Aorta (tissue), 5 donors: ENCODE data around the gene TAS2R42. TPM values are rescaled to one million over a fixed set of nuclear protein-coding genes. Genes with fewer than 3 reads are reported as not detected.

Source experiments
- ATAC-seq: fragments of 200-7000 bp; cut with Tn5 transposase; one replicate; pipeline ENCODE4 v1.9.1; 2022; ENCODE audit warnings: moderate library complexity; ENCODE audit not compliant: low FRiP score
- DNase-seq, 2 donors: peaks; one replicate each; pipeline ENCODE4 v3.0.0-alpha.2; 2020
- H3K27ac ChIP-seq, 2 donors: one replicate each; pipeline ENCODE4 v1.5.1; 2013; ENCODE audit warnings: low read length in 2 of 2, mild to moderate bottlenecking in 2 of 2, moderate library complexity in 2 of 2, control low read depth in 1 of 2, inconsistent platforms in 1 of 2, low read depth in 1 of 2
- H3K27me3 ChIP-seq, 2 donors: one replicate each; pipeline ENCODE4 v1.6.1; 2013; ENCODE audit warnings: control low read depth in 1 of 2, low read length in 1 of 2, mild to moderate bottlenecking in 1 of 2, moderate library complexity in 1 of 2; ENCODE audit not compliant: insufficient read depth in 2 of 2, control insufficient read depth in 1 of 2
- H3K36me3 ChIP-seq, 2 donors: one replicate each; pipeline ENCODE4 v1.6.1; 2013; ENCODE audit warnings: control low read depth in 1 of 2, low read length in 1 of 2, mild to moderate bottlenecking in 1 of 2; ENCODE audit not compliant: insufficient read depth in 2 of 2, control insufficient read depth in 1 of 2
- H3K4me1 ChIP-seq, 2 donors: one replicate each; pipeline ENCODE4 v1.6.1; 2013; ENCODE audit warnings: low read length in 2 of 2, control low read depth in 1 of 2, mild to moderate bottlenecking in 1 of 2, moderate library complexity in 1 of 2; ENCODE audit not compliant: insufficient read depth in 2 of 2, control insufficient read depth in 1 of 2
- H3K4me3 ChIP-seq, 2 donors: one replicate each; pipeline ENCODE4 v1.5.1; 2013; ENCODE audit warnings: low read length in 2 of 2, control low read depth in 1 of 2, mild to moderate bottlenecking in 1 of 2
- H3K9me3 ChIP-seq: one replicate; pipeline ENCODE4 v1.6.1; 2013; ENCODE audit warnings: mild to moderate bottlenecking, low read length; ENCODE audit not compliant: control insufficient read depth
- WGBS, 2 donors: extraction: QIAGEN DNeasy Blood & Tissue Kit; methylation state at CpG; one replicate each; pipeline ENCODE4 v1.1.7; 2013; 5-methylcytosine and 5-hydroxymethylcytosine counted together
- intact Hi-C, 2 donors: fragments of 100-400 bp; cut with DNase I; formaldehyde crosslinking; loops; one replicate each; pipeline versions ENCODE4 v1.14.2 to v1.15.0; 2022
- polyA plus RNA-seq, 2 donors: library from polyadenylated mRNA; stranded (reverse); fragments of 200-250 nt; gene quantifications; one replicate each; pipeline ENCODE4 v1.2.3, GENCODE V29; 2013
- total RNA-seq, 2 donors: library from RNA; stranded (reverse); fragmentation: NEBNext Ultra II Directional; extraction: Animal tissue kit (Norgen Biotek cat#: 25700); gene quantifications; one replicate each; pipeline ENCODE4 v1.2.1, GENCODE V29; 2021
- donor health status: healthy with polysubstance abuse.
- donor health status: Bipolar disorder and iron deficiency.
- donor health status: DM: no; HTN: no; CAD: no.
- donor health status: DM: no; HTN: no; CAD: no.
- donor health status: DM: yes; HTN: yes; CAD: no.

Gene TAS2R42
- total and polyA plus RNA-seq, 4 donors, result not detected

DNA sequence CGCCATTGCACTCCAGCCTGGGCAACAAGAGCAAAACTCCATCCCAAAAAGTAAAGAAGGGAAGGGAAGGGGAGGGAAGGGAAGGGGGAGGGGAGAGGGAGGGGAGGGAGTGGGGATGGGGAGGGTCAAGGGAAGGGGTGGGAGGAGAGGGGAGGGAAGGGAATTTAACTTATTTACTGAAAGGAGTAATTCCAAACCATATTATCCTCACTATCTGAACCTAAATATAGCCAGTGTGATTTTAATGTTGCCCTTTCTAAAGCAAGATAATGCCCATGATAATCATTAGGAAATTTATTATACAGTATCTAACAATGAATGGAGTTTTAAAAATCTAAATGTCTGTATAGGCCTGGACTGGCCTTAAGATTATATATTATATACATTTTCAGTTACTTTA is 8.5 kb downstream of the TAS2R42 start:
- no peaks in the 10 kb centered on the region for H3K4me1 ChIP-seq
- 98 to 100% methylated on average over 1 of the region's 1 CpG for WGBS, 2 donors
- H3K27me3 ChIP-seq, result no peaks in the 10 kb centered on the region
- no peak for ATAC-seq
- H3K27ac ChIP-seq, result no peak overlapping the region
- intact Hi-C loops, result loop anchor here in 1 of 2 donors (10.0 kb wide), 1 partner anchor 213 kb away; no protein-coding TSS in a partner anchor
- no peak overlapping the region for H3K4me3 ChIP-seq
- no peaks in the 10 kb centered on the region for H3K9me3 ChIP-seq
- no peaks in the 10 kb centered on the region for H3K36me3 ChIP-seq
- DNase-seq, result no peak

DNA sequence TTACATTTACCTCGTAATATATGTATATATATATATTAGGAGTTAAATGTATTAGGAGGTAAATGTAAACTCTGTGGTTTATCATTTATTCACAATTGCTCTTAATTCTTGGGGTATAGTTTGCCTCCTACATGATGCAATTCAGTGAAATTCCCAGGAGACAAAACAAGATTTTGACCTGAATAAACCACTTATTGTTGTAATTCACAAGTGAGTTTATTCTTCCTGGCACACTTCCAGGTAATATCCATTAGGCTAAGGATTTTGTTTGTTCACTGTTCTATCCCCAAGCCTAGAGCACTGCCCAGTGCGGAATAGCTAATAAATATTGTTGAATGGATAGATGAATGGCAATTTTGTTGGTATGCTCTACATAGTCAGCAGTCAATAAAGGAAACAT is 12.7 kb downstream of the TAS2R42 start:
- Histone ChIP-seq H3K36me3 (no peaks in the 10 kb centered on the region), H3K27ac (no peak overlapping the region), H3K4me3 (no peak overlapping the region), H3K9me3 (no peaks in the 10 kb centered on the region), H3K4me1 (peaks cover 2 to 6% of the 10 kb centered on the region in 2 donors), H3K27me3 (no peaks in the 10 kb centered on the region)
- intact Hi-C loops, result loop anchor here in 1 of 2 donors (5.0 to 10.0 kb wide), 2 partner anchors 52 to 209 kb away; no protein-coding TSS in a partner anchor
- 93 to 98% methylated on average over 2 of the region's 2 CpGs for WGBS, 2 donors
- no peak for ATAC-seq
- no peak for DNase-seq

- Histone ChIP-seq H3K27ac (no peak overlapping the region), H3K4me1 (peaks cover 2 to 6% of the 10 kb centered on the region in 2 donors), H3K4me3 (peak overlapping the region; percentile 12 to 41), H3K27me3 (no peaks in the 10 kb centered on the region), H3K9me3 (no peaks in the 10 kb centered on the region), H3K36me3 (no peaks in the 10 kb centered on the region)
- intact Hi-C loops, result loop anchor here in 1 of 2 donors (5.0 to 10.0 kb wide), 2 partner anchors 50 to 207 kb away; no protein-coding TSS in a partner anchor
- WGBS, 2 donors, result 4 to 5% methylated on average over 10 of the region's 10 CpGs
- DNase-seq, result no peak
- ATAC-seq, result no peak
These were observed 14.6 kb downstream of the TAS2R42 start for GRCh38 chr12:11171969-11172675.

- peak within 1 kb of the TSS; percentile 19 to 51 for H3K4me3 ChIP-seq
- H3K4me1 ChIP-seq, result peaks cover 2 to 6% of the 10 kb centered on the region in 2 donors
- ATAC-seq (peak; percentile 100), DNase-seq (peak; percentile 96 to 98)
- no peaks in the 10 kb centered on the region for H3K27me3 ChIP-seq
- intact Hi-C loops, result loop anchor here in 1 of 2 donors (5.0 to 10.0 kb wide), 2 partner anchors 49 to 207 kb away; no protein-coding TSS in a partner anchor
- 0% methylated on average over 63 to 70 of the region's 70 CpGs for WGBS, 2 donors
- no peaks in the 10 kb centered on the region for H3K36me3 ChIP-seq
- H3K27ac ChIP-seq, result peak within 1 kb of the TSS; percentile 67 to 79
- no peaks in the 10 kb centered on the region for H3K9me3 ChIP-seq
These were observed 15.4 kb downstream of the TAS2R42 start, which contains the start of gene SMIM10L1 for GRCh38 chr12:11171145-11171968. Gene SMIM10L1, plus strand, starts transcription at chr12:11171194. Its CDS starts 163 bp downstream, at chr12:11171357.

DNA sequence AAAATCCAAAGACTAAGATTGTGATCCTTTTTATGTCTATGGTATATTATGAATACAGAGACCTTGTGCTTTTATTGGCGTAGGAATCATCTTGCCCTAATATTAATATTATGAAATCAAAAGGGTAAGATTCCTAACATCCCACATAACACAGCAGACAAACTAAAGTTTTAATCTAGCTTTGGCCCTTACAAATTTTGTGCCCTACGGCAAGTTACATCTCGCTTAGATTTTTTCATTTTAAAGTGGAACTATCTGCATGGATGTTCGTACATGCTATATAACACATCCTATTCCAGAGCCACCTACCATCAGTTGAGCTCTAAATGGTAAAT is 16.0 kb downstream of the TAS2R42 start:
- ATAC-seq, result no peak
- intact Hi-C loops, result loop anchor here in 1 of 2 donors (5.0 to 10.0 kb wide), 2 partner anchors 48 to 206 kb away; no protein-coding TSS in a partner anchor
- H3K9me3 ChIP-seq, result no peaks in the 10 kb centered on the region

DNA sequence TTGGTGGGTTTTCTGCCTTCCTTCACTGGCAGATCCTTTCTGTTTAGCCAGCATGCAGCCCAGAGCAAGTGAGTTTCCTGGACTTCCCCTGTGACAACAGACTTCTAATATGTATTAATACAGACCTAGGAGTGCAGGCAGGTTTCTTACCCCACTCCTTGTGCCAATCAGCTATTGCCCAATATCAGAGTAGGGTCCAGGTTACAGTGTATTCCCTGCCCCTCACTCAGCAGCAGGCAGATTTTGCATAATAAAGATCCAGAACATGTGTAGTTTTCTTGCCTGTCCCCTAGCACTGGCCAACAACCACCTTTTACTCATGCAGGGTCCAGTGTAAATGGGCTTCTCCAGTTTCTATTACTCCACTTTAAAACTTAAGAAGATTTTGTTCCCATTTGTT is 20.4 kb downstream of the TAS2R42 start:
- Histone ChIP-seq H3K27me3 (no peaks in the 10 kb centered on the region), H3K36me3 (no peaks in the 10 kb centered on the region), H3K9me3 (no peaks in the 10 kb centered on the region), H3K4me1 (peaks cover 0 to 5% of the 10 kb centered on the region in 2 donors), H3K4me3 (no peak overlapping the region), H3K27ac (no peak overlapping the region)
- DNase-seq, result no peak
- no peak for ATAC-seq
- intact Hi-C loops, result no loop called here

More for the DNA sequence above, 16.0 kb downstream of the TAS2R42 start:
- H3K27me3 ChIP-seq, result no peaks in the 10 kb centered on the region
- 1 to 3% methylated on average over 4 of the region's 4 CpGs for WGBS, 2 donors
- peaks cover 5 to 6% of the 10 kb centered on the region in 2 donors for H3K4me1 ChIP-seq
- H3K36me3 ChIP-seq, result no peaks in the 10 kb centered on the region
- no peak for DNase-seq
- peak overlapping the region; percentile 67 to 79 for H3K27ac ChIP-seq
- peak overlapping the region; percentile 19 to 51 for H3K4me3 ChIP-seq

DNA sequence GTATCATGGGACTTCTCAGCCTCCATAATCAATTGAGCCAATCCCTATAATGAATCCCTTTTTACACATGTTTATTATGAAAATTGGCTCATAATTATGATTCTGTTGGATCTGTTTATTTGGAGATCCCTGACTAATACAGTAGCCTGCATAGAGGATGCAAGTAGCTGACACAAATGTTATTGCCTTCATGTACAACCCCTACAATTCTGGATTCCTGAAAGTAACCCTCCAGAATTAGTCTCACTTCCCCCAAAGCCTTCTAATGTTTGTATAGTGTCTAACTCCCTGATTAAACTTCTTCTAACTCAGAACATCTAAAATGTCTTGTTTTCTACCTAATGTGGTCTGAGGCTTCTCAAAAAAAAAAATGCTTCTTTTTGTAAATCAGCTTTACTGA is 22.4 kb downstream of the TAS2R42 start:
- no peaks in the 10 kb centered on the region for H3K36me3 ChIP-seq
- ATAC-seq, result no peak
- no peak overlapping the region for H3K4me3 ChIP-seq
- no peaks in the 10 kb centered on the region for H3K9me3 ChIP-seq
- intact Hi-C loops, result no loop called here
- H3K27ac ChIP-seq, result no peak overlapping the region
- DNase-seq, result no peak
- H3K27me3 ChIP-seq, result no peaks in the 10 kb centered on the region
- peaks cover 0 to 5% of the 10 kb centered on the region in 2 donors for H3K4me1 ChIP-seq

GRCh38 chr12:11162502-11162901 is 24.2 kb downstream of the TAS2R42 start:
- no peak overlapping the region for H3K27ac ChIP-seq
- H3K27me3 ChIP-seq, result no peaks in the 10 kb centered on the region
- H3K36me3 ChIP-seq, result no peaks in the 10 kb centered on the region
- H3K4me1 ChIP-seq, result peaks cover 0 to 2% of the 10 kb centered on the region in 2 donors
- ATAC-seq (no peak), DNase-seq (no peak)
- 98% methylated on average over 1 of the region's 1 CpG for WGBS, 2 donors
- intact Hi-C loops, result no loop called here
- H3K9me3 ChIP-seq, result no peaks in the 10 kb centered on the region
- no peak overlapping the region for H3K4me3 ChIP-seq
